ENCODE measurements around the gene SH3GL1. TPM values are rescaled to one million over a fixed set of nuclear protein-coding genes. Genes with fewer than 3 reads are reported as not detected.

SH3GL1 gene
- total and polyA plus RNA-seq, 2 donors: 18.6 to 88.3 TPM

GRCh38 chr19:4320419-4320818 is 79.9 kb downstream of the SH3GL1 start:
- H3K4me1 ChIP-seq (ENCODE audit: insufficient read depth): no peaks in the 10 kb centered on the region
- H3K27ac ChIP-seq (ENCODE audit: low read depth): no peak overlapping the region
- H3K4me3 ChIP-seq (ENCODE audit: low read depth, low read length): no peak overlapping the region
- 97% methylated on average over 2 of the region's 2 CpGs for WGBS
- no peak for DNase-seq (ENCODE audit: extremely low spot score)
- H3K36me3 ChIP-seq (ENCODE audit: insufficient read depth): no peaks in the 10 kb centered on the region

- Histone ChIP-seq H3K27ac (ENCODE audit: low read depth) (no peak overlapping the region), H3K36me3 (ENCODE audit: insufficient read depth) (no peaks in the 10 kb centered on the region), H3K4me1 (ENCODE audit: insufficient read depth) (no peaks in the 10 kb centered on the region), H3K4me3 (ENCODE audit: low read depth, low read length) (no peak overlapping the region)
- WGBS: 98% methylated on average over 2 of the region's 2 CpGs
- no peak for DNase-seq (ENCODE audit: extremely low spot score)
Observed at GRCh38 chr19:4319067-4319718, 81.2 kb downstream of the SH3GL1 start.

GRCh38 chr19:4318460-4318859 is 81.9 kb downstream of the SH3GL1 start:
- no peak overlapping the region for H3K4me3 ChIP-seq (ENCODE audit: low read depth, low read length)
- no peak for DNase-seq (ENCODE audit: extremely low spot score)
- H3K36me3 ChIP-seq (ENCODE audit: insufficient read depth): no peaks in the 10 kb centered on the region
- WGBS: 93% methylated on average over 7 of the region's 7 CpGs
- no peaks in the 10 kb centered on the region for H3K4me1 ChIP-seq (ENCODE audit: insufficient read depth)
- no peak overlapping the region for H3K27ac ChIP-seq (ENCODE audit: low read depth)

GRCh38 chr19:4316956-4317355 is 83.4 kb downstream of the SH3GL1 start:
- Histone ChIP-seq H3K4me3 (ENCODE audit: low read depth, low read length) (no peak overlapping the region), H3K4me1 (ENCODE audit: insufficient read depth) (no peaks in the 10 kb centered on the region), H3K27ac (ENCODE audit: low read depth) (no peak overlapping the region), H3K36me3 (ENCODE audit: insufficient read depth) (no peaks in the 10 kb centered on the region)
- 88% methylated on average over 9 of the region's 9 CpGs for WGBS
- DNase-seq (ENCODE audit: extremely low spot score): no peak

GRCh38 chr19:4313847-4314490 is 86.4 kb downstream of the SH3GL1 start:
- H3K4me1 ChIP-seq (ENCODE audit: insufficient read depth): no peaks in the 10 kb centered on the region
- H3K27ac ChIP-seq (ENCODE audit: low read depth): no peak overlapping the region
- no peaks in the 10 kb centered on the region for H3K36me3 ChIP-seq (ENCODE audit: insufficient read depth)
- 51% methylated on average over 12 of the region's 12 CpGs for WGBS
- no peak for DNase-seq (ENCODE audit: extremely low spot score)
- no peak overlapping the region for H3K4me3 ChIP-seq (ENCODE audit: low read depth, low read length)

Small RNA genes within 50 kb of the gene (small RNA-seq; reads per million reads assigned to genes)
- not detected for gene MIR4746

Other genes with a start within 250 kb of the SH3GL1 start
- gene CREB3L3, start 246.9 kb downstream of the SH3GL1 start, total RNA-seq: not detected
- 0.11 TPM for gene CREB3L3, start 246.9 kb downstream of the SH3GL1 start, polyA plus RNA-seq
- 7.2 TPM for gene SIRT6, start 218.0 kb downstream of the SH3GL1 start, total RNA-seq
- gene SIRT6, start 218.0 kb downstream of the SH3GL1 start, polyA plus RNA-seq: 23.8 TPM
- gene ANKRD24, start 217.9 kb downstream of the SH3GL1 start, total RNA-seq: 1.2 TPM
- gene ANKRD24, start 217.9 kb downstream of the SH3GL1 start, polyA plus RNA-seq: 0.72 TPM
- 0.32 TPM for gene EBI3, start 171.0 kb downstream of the SH3GL1 start, total RNA-seq
- 5.7 TPM for gene EBI3, start 171.0 kb downstream of the SH3GL1 start, polyA plus RNA-seq
- 11.7 TPM for gene YJU2, start 153.5 kb downstream of the SH3GL1 start, total RNA-seq
- gene YJU2, start 153.5 kb downstream of the SH3GL1 start, polyA plus RNA-seq: 29.4 TPM
- gene SHD, start 121.3 kb downstream of the SH3GL1 start, total RNA-seq: 3.6 TPM
- 0.04 TPM for gene SHD, start 121.3 kb downstream of the SH3GL1 start, polyA plus RNA-seq
- 0.48 TPM for gene TMIGD2, start 98.2 kb downstream of the SH3GL1 start, total RNA-seq
- gene TMIGD2, start 98.2 kb downstream of the SH3GL1 start, polyA plus RNA-seq: 0.58 TPM
- 1.6 TPM for gene FSD1, start 95.9 kb downstream of the SH3GL1 start, total RNA-seq
- gene FSD1, start 95.9 kb downstream of the SH3GL1 start, polyA plus RNA-seq: 0.49 TPM
- gene STAP2, start 61.7 kb downstream of the SH3GL1 start, total RNA-seq: 14.4 TPM
- 12.4 TPM for gene STAP2, start 61.7 kb downstream of the SH3GL1 start, polyA plus RNA-seq
- gene MPND, start 57.0 kb downstream of the SH3GL1 start, total RNA-seq: 7.2 TPM
- gene MPND, start 57.0 kb downstream of the SH3GL1 start, polyA plus RNA-seq: 24.5 TPM
- gene CHAF1A, start 2.1 kb upstream of the SH3GL1 start, total RNA-seq: 9.0 TPM
- 7.0 TPM for gene CHAF1A, start 2.1 kb upstream of the SH3GL1 start, polyA plus RNA-seq
- 39.5 TPM for gene UBXN6, start 57.2 kb upstream of the SH3GL1 start, total RNA-seq
- 135 TPM for gene UBXN6, start 57.2 kb upstream of the SH3GL1 start, polyA plus RNA-seq
- gene HDGFL2, start 71.8 kb upstream of the SH3GL1 start, total RNA-seq: 22.2 TPM
- 51.4 TPM for gene HDGFL2, start 71.8 kb upstream of the SH3GL1 start, polyA plus RNA-seq
- 14.0 TPM for gene PLIN4, start 117.9 kb upstream of the SH3GL1 start, total RNA-seq
- 55.7 TPM for gene PLIN4, start 117.9 kb upstream of the SH3GL1 start, polyA plus RNA-seq
- gene PLIN5, start 134.7 kb upstream of the SH3GL1 start, total RNA-seq: 1.4 TPM
- 5.7 TPM for gene PLIN5, start 134.7 kb upstream of the SH3GL1 start, polyA plus RNA-seq
- gene LRG1, start 139.5 kb upstream of the SH3GL1 start, total RNA-seq: 3.9 TPM
- 4.6 TPM for gene LRG1, start 139.5 kb upstream of the SH3GL1 start, polyA plus RNA-seq
- 5.4 TPM for gene SEMA6B, start 159.1 kb upstream of the SH3GL1 start, total RNA-seq
- 14.1 TPM for gene SEMA6B, start 159.1 kb upstream of the SH3GL1 start, polyA plus RNA-seq
- 6.6 TPM for gene TNFAIP8L1, start 239.0 kb upstream of the SH3GL1 start, total RNA-seq
- 9.9 TPM for gene TNFAIP8L1, start 239.0 kb upstream of the SH3GL1 start, polyA plus RNA-seq